GM18507 (cell line): ENCODE results near the gene BRDT.
"Not testable (repeated sequence)": the region's sequence is repeated elsewhere in the genome, so short reads cannot be mapped to it uniquely, and the experiment has no call there.

Source experiments
- DNase-seq: peaks from one replicate; pipeline ENCODE4 v3.0.0; 2011; ENCODE audit warnings: low read depth; ENCODE audit not compliant: insufficient read length; ENCODE audit errors: extremely low spot score
- FAIRE-seq: peaks from 2 replicates; lab custom pipeline; 2011; peaks lifted over from hg19 to GRCh38; lab: Jason Lieb, UNC

BRDT gene

DNA sequence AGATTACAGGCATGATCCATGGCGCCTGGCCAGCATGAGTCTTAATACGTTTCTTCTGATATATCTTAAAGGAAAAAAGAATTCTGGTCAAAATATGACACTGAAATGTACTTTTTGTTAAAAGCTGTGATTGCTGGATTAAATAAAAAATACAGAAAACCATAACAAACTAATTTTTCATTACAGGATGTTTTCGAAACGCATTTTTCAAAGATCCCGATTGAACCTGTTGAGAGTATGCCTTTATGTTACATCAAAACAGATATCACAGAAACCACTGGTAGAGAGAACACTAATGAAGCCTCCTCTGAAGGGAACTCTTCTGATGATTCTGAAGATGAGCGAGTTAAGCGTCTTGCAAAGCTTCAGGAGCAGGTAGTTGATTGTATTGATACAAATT is 30.2 kb downstream of the BRDT start:
- FAIRE-seq, result no peak
- no peak for DNase-seq

DNA sequence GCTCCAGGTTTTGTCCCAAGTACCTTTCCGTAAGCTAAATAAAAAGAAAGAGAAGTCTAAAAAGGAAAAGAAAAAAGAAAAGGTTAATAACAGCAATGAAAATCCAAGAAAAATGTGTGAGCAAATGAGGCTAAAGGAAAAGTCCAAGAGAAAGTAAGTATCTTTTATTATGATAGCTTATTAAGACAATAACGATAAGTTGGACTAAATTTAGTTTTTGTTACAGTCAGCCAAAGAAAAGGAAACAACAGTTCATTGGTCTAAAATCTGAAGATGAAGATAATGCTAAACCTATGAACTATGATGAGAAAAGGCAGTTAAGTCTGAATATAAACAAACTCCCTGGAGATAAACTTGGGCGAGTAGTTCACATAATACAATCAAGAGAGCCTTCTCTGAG is 31.5 kb downstream of the BRDT start:
- FAIRE-seq (no peak), DNase-seq (no peak)

DNA sequence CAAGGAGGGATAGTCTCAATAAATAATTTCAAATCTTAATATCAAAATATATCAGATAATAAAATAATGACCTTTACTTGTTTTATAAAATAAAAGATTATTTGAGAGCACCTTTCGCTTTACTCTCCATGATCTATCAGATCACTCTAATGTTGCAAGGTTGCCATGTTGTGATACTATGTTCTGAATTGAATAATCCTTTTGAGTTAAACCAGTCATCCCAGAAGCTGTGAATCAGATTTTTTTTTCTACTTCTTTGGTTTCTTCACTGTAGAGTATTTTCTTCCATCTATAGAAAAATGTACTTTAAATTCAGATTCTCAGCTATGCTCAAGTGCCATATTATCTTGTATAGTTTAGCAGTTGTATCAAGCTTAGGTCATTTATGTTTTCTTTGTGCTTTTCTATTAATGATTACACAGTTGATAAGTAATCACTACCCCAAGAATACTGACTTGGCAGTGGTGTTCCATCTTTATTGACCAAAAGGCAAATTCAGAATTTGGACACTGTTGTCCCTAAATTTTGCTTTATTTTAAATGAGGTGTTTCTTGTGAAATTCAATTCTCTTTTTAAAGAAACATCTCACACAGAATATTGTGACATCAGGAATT is 32.9 kb downstream of the BRDT start:
- FAIRE-seq, result no peak
- DNase-seq, result no peak

DNA sequence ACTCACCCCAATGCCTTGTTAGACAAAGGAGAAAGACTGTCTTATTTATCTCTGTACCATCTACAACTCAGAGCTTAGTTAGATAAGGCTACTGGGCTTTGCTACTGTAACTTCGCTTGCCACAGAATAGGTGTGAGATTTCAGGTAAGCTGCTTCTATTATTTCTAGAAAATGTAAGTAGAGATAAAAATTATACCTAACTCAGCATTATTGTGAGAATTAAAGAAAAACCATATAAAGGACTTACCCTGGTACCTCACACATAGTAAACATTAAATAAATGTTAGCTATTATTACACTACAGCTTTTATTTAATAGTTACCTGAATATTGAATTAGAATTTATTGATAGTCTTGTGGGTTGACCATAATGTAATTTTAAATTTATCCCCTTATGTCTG is 44.1 kb downstream of the BRDT start:
- FAIRE-seq, result no peak
- DNase-seq, result no peak

DNA sequence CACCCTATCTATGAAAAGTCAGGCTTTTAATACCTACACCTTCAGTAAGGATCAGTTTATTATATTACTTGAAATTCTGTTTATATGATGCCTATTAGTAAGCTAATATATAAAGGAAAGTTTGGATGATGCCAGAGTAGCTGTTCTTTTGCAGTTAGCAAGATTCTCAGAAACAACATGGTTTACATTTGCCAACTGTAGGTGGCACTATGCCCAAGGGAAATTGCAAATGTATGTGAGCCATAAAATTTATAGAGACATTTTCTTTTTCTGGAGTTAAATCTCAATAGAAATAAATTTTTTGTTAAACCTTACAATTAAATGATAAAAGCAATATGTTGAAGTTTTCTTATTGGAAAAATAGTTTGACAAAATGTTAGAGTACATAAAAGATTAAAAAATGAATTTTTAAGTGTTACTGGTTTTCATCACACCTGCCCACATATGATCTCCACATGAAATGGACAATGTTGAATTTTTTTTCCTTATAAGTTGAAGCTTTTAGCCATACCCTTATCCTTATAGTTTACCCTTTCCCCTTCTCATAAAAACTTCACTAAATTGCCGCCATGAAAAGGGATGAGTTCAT is 48.5 kb downstream of the BRDT start:
- peak; percentile 67 for FAIRE-seq
- no peak for DNase-seq

DNA sequence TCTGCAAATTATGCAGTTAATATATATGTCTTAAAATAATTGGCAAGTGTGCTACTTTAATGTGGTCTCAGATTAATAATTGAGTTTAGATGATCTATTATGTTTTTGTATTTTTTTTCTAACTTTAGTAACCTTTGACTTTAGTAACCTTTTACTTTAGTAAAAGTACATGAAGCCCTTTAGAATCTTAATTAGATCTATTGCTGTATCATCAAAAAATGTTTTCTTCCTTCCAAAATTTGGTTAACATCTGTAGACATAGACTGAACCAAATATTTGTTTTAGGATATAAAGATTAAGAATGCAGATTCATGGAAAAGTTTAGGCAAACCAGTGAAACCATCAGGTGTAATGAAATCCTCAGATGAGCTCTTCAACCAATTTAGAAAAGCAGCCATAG is 54.9 kb downstream of the BRDT start:
- DNase-seq (no peak), FAIRE-seq (no peak)

DNA sequence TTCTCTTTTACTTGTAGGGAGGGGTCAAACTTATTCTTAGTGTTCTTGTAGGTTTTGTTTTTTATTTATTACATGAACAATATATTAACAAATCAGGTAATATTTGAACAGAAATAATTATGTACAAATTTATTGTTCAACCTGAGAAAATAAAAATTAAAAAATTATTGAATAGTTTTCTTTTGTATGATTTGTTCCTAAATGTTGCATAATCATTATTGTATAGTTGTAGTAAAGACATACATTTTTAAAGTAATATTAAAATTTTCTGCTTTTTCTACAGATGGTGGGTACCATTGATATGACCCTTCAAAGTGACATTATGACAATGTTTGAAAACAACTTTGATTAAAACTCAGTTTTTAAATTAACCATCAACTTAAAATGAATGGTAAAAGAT is 64.7 kb downstream of the BRDT start:
- DNase-seq, result no peak
- no peak for FAIRE-seq

DNA sequence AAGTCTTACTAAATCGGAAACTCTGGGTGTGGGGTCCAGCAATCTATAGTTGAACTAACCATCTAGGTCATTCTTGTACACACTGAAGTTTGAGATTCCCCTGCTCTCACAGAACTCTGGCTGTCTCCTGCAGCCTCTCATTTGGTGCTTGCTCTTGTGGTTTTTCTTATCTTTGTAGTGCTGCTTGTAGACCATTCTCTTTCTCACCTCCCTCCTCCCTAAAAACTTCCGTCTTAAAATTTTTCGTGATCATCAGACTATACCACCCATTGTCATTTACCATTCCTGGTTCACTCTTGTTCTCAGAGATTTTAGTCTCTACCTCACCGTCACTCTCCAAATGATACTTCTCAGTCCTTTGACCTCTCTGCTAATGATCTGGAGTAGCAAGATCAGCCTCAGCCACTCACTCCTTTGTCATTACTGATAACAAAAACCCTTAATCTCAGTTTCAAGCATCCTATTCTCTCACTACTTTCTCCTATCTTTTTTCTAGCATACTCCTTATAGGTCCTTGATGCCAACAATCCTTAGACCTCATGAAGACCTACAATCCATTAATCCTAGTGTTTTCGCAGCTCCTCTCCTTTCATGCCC is 67.6 kb downstream of the BRDT start:
- FAIRE-seq, result no peak
- no peak for DNase-seq

DNA sequence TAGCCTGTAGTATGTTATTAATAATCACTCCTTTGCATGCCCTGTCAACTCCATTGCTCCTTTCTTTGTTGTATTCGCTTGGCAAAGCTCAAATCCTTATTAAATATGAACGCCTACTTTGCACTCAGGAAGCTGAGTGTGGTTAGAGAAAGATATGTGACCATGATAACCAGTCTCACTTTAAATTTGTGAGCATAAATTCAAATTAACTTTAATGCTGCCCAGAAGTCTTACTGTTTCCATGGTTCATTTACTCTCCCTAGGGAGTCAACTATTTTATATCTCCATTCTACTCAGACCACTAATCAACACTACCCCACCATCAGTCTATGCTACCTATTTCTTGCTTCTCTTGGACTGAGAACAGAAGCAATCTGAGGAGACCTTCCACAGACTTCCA is 68.5 kb downstream of the BRDT start:
- FAIRE-seq, result no peak
- DNase-seq, result no peak

DNA sequence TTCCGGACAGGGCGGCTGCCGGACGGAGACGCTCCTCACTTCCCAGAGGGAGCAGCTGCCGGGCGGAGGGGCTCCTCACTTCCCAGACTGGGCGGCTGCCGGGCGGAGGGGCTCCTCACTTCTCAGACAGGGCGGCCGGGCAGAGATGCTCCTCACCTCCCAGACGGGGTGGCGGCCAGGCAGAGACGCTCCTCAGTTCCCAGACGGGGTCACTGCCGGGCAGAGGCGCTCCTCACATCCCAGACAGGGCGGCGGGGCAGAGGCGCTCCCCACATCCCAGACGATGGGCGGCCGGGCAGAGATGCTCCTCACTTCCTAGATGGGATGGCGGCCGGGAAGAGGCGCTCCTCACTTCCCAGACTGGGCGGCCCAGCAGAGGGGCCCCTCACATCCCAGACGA is 76.8 kb downstream of the BRDT start:
- not testable (repeated sequence) for FAIRE-seq, DNase-seq

DNA sequence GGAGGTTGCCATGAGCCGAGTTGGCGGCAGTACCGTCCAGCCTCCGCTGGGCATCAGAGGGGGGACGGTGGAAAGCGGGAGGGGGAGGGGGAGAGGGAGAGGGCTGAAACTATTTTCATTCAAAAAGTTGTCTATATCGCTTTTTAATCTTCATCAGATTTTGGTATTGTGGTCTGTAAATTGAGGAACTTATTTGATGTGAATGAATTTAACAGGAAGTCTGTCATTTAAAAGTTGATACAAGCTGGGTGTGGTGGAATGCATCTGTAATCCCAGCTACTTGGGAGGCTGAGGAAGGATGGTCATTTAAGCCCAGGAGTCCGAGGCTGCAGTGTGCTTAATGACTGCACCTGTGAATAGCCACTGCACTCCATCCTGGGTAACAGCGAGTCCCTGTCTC is 77.6 kb downstream of the BRDT start:
- FAIRE-seq, result no peak
- DNase-seq, result no peak

DNA sequence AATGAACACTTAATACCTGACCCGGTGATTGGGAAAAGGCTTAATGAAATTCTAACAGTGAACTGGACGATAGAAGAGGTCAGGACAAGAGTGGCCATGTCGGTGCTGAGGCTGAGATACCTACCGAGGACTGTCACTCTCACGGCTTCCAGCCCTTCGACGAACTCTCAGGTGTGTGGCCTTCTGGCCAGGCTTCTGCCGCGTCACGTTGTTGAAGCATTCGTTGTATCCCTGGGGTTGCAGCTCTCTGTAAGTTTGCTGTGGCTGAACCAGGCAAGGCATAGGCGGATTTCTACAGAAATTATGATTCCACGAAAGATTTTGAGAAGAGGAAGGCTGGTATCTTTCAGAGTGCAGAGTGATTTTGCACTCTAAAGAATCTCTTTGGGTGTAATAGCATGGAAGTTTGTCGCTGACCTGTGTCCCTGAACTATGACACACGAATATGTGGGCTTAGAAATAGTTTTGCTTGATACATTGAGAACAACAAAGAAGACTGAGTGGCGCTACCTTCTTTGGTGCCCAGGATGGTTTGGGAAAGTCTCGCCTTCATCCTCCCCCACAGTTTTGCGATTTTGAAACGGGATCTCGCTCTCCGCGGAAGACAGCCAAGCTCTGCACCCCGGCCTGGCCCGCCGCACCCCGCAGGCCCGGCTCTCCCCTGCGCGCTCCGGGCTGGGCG is 80.2 kb downstream of the BRDT start:
- no peak for DNase-seq
- no peak for FAIRE-seq

DNA sequence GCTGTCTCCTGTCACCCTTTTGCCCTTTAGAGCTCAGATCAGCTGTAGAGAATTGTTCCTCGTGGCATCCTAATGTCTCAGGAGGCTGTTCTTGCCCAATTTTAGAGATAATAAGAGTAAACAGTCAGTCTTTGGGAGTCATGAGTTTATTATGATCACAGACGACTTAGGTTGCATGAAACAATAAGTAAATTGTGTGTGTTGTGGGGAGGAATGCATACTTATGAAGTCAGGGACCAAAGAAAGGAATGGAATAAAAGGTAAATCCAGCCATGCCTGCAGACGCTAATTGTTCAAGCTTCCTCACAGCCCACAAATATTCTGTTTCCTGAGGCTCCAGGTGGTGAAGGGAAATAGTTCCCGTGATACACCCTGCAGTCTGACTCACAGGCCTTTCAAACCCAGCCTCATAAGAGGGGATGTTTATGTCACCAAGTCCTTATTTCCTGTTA is 81.5 kb downstream of the BRDT start:
- DNase-seq (no peak), FAIRE-seq (no peak)

DNA sequence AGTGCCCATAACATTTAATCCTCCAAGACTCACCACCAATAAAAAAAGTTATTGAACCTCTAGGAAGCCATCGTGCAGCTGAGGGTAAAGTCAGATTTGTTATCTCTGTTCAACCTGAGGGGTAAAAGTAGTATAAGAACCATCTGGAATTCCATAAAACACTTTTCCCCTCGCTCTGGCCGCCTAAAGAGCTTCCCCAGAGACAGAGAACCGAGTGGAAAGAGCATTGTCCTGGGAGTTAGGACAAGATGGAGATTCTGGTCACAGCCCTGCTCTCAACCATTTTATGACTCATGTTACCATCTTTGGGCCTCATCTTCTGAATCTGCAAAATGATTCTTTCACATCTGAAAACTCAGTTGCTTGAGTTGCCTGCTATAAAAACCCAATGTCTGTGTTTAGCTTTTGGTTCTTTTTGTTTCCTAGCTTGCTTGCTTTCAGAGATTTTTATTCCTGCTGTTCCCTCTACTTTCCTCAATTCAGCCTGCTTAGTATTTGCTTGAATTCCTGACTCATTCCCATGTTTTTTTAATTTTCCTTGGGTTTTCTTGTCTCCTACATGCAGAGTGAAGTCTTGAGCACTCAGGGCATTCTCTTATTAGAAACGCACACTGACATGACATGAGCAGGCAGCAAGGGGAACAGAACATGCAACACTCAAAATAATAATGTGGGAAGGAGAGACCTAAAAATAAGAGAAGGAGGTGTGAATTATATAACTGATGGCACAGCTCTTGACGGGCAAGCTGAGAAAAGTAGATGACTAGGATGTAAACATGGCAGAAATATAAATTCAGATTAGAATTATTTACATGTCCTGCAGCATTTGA is 82.3 kb downstream of the BRDT start:
- no peak for DNase-seq
- FAIRE-seq, result no peak

DNA sequence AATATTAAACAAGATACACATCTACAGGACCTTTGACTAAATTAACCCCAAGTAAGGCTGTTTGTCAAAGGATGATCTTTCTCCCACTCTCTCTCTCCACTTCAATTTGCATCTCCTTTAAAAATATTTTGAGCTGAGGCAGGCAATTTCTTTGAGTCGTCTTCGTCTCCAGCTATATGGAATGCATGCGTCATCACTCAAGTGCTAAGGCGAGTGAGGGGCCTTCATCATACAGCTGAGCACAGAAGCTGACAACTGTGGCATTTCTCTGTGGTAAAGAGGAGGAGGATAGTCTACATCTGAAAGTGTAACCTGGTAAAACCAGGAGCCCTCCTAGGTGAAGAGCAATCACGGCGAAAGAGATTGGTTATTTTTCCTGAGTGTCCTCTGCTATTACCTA is 88.2 kb downstream of the BRDT start:
- FAIRE-seq (no peak), DNase-seq (no peak)

DNA sequence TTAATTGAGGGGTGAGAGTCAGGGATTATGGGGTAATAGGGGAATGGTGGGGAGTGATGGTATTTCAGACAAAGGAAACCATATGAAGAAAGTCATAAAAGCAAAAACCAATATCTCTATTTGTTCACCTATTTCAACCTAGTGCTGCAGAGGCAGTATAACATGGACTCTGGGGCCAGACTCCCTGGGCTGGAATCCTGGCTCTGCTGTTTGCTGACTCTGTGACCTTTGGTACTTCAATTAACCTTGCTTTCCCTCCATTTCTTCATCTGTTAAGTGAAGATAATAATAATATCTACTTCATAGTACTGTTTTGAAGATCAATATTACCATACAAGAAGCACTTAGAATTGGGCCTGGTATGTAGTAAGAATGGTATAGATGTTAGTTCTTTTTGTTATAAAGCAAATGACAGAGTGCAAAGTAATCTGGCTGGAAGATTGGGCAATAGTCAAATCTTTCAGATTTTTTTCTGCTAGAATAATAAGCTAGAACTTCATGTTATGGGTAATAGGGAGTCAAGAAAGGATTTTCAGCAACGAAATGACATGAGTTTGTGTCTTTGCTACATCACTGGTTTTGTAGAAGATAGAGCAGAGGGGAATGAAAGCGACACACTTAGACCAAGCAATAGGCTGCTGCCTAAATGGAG is 89.6 kb downstream of the BRDT start:
- FAIRE-seq, result no peak
- no peak for DNase-seq

DNA sequence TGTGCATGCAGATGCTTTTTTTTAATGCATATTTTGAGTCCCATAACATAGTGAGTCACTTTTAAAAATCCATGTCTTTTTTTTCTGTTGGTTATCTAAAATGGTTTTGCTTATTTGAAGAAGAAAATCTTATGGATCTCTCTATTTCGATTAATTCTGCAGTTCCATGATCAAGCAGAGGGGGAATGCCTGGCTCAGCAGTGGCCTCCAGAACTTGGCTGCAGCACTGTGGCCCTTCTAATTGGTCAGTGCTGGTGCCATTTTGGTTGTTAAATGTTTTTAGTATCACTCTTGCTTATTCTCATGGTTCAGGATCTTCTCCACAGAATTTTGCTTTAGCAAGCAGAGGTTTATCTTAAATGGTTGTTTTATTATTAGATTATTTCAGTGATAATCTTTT is 91.8 kb downstream of the BRDT start:
- DNase-seq (no peak), FAIRE-seq (no peak)

DNA sequence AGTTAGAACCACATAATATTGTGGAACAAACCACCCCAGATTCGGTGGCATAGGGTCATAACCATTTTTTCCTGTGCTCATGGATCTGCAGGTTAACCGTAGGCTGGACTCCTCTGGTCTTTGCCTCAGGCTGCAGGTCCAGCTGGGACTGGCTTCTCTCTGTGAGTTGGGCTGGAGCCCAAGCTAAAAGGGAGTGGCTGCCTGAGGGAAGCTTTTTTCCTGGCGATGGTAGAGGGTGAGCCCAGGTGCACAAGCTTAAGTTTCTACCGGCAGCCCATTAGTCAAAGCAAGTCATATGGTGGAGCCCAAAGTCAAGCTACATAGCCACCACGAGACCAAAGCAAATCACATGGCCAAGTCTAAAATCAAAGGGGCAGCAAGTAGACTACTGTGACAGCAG is 94.4 kb downstream of the BRDT start:
- DNase-seq, result no peak
- FAIRE-seq, result no peak

DNA sequence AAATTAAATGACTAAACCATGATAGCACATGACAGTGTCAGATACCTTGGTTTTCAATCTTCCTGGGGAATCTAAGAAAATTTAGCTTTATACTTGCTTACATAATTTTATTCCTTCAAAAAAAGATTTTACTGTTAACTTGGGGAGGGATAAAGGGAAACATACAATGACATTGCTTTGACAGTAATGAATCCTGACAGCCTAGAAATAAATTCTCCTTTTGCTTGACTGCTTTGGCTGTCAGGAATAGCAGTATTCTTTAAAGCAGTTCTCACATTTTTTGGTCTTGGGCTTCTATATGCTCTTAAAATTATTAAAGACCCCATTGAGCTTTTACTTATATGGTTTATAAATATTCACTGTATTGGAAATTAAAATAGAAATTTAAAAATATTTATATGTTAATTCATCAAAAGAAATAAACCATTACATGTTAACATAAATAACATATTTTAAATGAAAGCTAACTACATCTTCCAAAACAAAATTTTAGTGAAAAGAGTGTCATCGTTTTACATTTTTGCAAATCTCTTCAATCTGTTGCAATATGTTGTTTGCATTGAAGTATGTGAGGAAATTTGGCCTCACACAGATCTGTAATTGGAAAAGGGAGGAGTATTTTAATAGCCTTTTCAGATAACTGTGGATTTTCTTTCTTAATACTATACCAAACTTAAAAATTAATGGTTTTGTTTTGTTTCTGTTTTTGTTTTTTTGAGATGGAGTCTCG is 96.7 kb downstream of the BRDT start:
- DNase-seq (no peak), FAIRE-seq (no peak)
